ENCODE results near the gene FIS1.

- TF ChIP-seq TAF1 (IDR thresholded peaks at IDR 0.05; ENCODE audit: borderline replicate concordance, insufficient read depth, low read length), result no peak
- TF ChIP-seq POLR2AphosphoS5 (IDR thresholded peaks at IDR 0.05; ENCODE audit: low read depth, low read length), result no peak
- TF ChIP-seq SIN3A (IDR thresholded peaks at IDR 0.05; ENCODE audit: borderline replicate concordance, insufficient read depth, low read length), result no peak
- TF ChIP-seq, protein P1, sequence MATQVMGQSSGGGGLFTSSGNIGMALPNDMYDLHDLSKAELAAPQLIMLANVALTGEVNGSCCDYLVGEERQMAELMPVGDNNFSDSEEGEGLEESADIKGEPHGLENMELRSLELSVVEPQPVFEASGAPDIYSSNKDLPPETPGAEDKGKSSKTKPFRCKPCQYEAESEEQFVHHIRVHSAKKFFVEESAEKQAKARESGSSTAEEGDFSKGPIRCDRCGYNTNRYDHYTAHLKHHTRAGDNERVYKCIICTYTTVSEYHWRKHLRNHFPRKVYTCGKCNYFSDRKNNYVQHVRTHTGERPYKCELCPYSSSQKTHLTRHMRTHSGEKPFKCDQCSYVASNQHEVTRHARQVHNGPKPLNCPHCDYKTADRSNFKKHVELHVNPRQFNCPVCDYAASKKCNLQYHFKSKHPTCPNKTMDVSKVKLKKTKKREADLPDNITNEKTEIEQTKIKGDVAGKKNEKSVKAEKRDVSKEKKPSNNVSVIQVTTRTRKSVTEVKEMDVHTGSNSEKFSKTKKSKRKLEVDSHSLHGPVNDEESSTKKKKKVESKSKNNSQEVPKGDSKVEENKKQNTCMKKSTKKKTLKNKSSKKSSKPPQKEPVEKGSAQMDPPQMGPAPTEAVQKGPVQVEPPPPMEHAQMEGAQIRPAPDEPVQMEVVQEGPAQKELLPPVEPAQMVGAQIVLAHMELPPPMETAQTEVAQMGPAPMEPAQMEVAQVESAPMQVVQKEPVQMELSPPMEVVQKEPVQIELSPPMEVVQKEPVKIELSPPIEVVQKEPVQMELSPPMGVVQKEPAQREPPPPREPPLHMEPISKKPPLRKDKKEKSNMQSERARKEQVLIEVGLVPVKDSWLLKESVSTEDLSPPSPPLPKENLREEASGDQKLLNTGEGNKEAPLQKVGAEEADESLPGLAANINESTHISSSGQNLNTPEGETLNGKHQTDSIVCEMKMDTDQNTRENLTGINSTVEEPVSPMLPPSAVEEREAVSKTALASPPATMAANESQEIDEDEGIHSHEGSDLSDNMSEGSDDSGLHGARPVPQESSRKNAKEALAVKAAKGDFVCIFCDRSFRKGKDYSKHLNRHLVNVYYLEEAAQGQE (IDR thresholded peaks at IDR 0.05; ENCODE audit: insufficient read depth in 1 of 2, low read depth in 2 of 2, low read length in 2 of 2), result no peak
Measured at GRCh38 chr7:101211501-101211900, 33.4 kb downstream of the FIS1 start.

Measured in PFSK-1 (cell line).